Loucy (cell line): ENCODE data around the gene FMNL2.

Experiments used
- CTCF ChIP-seq: fragments of 200-600 bp; sonication (generic); conservative IDR thresholded peaks from 2 replicates; pipeline ENCODE4 v1.5.1; 2014; ENCODE audit warnings: mild to moderate bottlenecking, antibody characterized with exemption, low read length
- EZH2phosphoT487 ChIP-seq: fragments of 200-600 bp; IDR thresholded peaks from 2 replicates; pipeline ENCODE4 v1.6.1; 2018; ENCODE audit warnings: antibody characterized with exemption, mild to moderate bottlenecking, moderate library complexity, borderline replicate concordance

DNA sequence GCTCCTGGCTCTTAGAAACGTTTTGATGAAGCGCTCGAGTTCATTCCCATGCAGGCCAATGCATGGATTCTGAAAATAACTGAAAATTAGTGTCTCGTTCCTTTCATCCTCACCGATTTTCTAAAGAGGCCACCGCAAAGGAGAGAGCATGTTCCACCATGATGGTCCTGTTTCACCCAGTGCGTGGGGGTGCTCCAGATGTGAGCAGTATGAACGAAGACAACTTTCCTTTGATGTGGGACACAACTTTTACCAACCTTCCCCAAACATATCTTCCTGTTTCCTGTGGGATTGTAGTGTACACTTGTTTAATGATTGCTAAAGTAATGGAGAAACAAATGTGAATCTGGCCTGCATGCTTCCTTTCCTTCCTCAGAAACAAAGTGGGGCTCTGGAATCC, 267.8 kb downstream of the FMNL2 start:
- no peak for TF ChIP-seq CTCF
- TF ChIP-seq EZH2phosphoT487 = no peak
